ENCODE measurements around the gene RSRC2.
"Not testable (repeated sequence)": the region's sequence is repeated elsewhere in the genome, so short reads cannot be mapped to it uniquely, and the experiment has no call there.

RSRC2 gene

GRCh38 chr12:122526683-122527477 is at the start of gene RSRC2, which contains the start of gene KNTC1:
Gene RSRC2 (minus strand): TSS chr12:122526936. CDS start chr12:122526853, 83 bp downstream.
Gene KNTC1 (plus strand): TSS chr12:122527249. CDS start chr12:122530064, 2,815 bp downstream.
- peak; percentile 100 for DNase-seq

- no peak for DNase-seq
These were observed 45.1 kb upstream of the RSRC2 start for GRCh38 chr12:122571821-122572220.

- peak; percentile 59 for DNase-seq
These were observed 43.3 kb upstream of the RSRC2 start for GRCh38 chr12:122570006-122570405.

- no peak for DNase-seq
These were observed 42.6 kb upstream of the RSRC2 start for GRCh38 chr12:122569288-122569687.

- DNase-seq, result not testable (repeated sequence)
These were observed 40.1 kb upstream of the RSRC2 start for GRCh38 chr12:122566816-122567215.

- DNase-seq, result no peak
These were observed 36.6 kb upstream of the RSRC2 start for GRCh38 chr12:122563361-122563760.

- no peak for DNase-seq
These were observed 33.4 kb upstream of the RSRC2 start for GRCh38 chr12:122560138-122560537.

GRCh38 chr12:122558745-122559641 is 32.3 kb upstream of the RSRC2 start:
- no peak for DNase-seq

GRCh38 chr12:122547330-122547729 is 20.6 kb upstream of the RSRC2 start:
- DNase-seq, result no peak

GRCh38 chr12:122545855-122546254 is 19.1 kb upstream of the RSRC2 start:
- DNase-seq, result no peak

GRCh38 chr12:122544537-122544936 is 17.8 kb upstream of the RSRC2 start:
- DNase-seq, result no peak

- DNase-seq, result no peak
These were observed 11.8 kb upstream of the RSRC2 start for GRCh38 chr12:122538496-122538895.

- DNase-seq, result no peak
These were observed 10.3 kb upstream of the RSRC2 start for GRCh38 chr12:122537021-122537420.

GRCh38 chr12:122533856-122534255 is 7.1 kb upstream of the RSRC2 start:
- no peak for DNase-seq

GRCh38 chr12:122528992-122529391 is 2.3 kb upstream of the RSRC2 start:
- DNase-seq, result no peak

GRCh38 chr12:122528582-122528981 is 1.8 kb upstream of the RSRC2 start:
- DNase-seq, result no peak

- no peak for DNase-seq
These were observed 775 bp upstream of the RSRC2 start for GRCh38 chr12:122527478-122527944.

- DNase-seq, result no peak
These were observed 2.7 kb downstream of the RSRC2 start for GRCh38 chr12:122523846-122524718.

- no peak for DNase-seq
These were observed 3.5 kb downstream of the RSRC2 start for GRCh38 chr12:122523280-122523679.

- no peak for DNase-seq
These were observed 6.1 kb downstream of the RSRC2 start for GRCh38 chr12:122520676-122521075.

GRCh38 chr12:122519418-122519817 is 7.3 kb downstream of the RSRC2 start:
- DNase-seq, result no peak

- DNase-seq, result no peak
These were observed 7.8 kb downstream of the RSRC2 start for GRCh38 chr12:122518908-122519307.

GRCh38 chr12:122517877-122518276 is 8.9 kb downstream of the RSRC2 start:
- peak; percentile 81 for DNase-seq

Data from kidney glomerular epithelial cell (primary cell).